Right cardiac atrium (tissue), 5 donors: ENCODE data around the gene LAMB3. TPM values are rescaled to one million over a fixed set of nuclear protein-coding genes. Genes with fewer than 3 reads are reported as not detected.

Source experiments
- ATAC-seq, 2 donors: fragments of 200-7000 bp; cut with Tn5 transposase; one replicate each; pipeline versions ENCODE4 v1.8.0 to v1.9.1; 2020; ENCODE audit warnings: moderate library complexity in 2 of 2, mild to moderate bottlenecking in 1 of 2
- DNase-seq, 3 donors: peaks; one replicate each; pipeline ENCODE4 v3.0.0-alpha.2; 2020
- H3K27ac ChIP-seq: one replicate; pipeline ENCODE4 v1.5.1; 2013; ENCODE audit warnings: mild to moderate bottlenecking, low read length, control low read depth, moderate library complexity
- H3K27me3 ChIP-seq: one replicate; pipeline ENCODE4 v1.6.1; 2013; ENCODE audit not compliant: control insufficient read depth, insufficient read depth
- H3K4me1 ChIP-seq: one replicate; pipeline ENCODE4 v1.6.1; 2013; ENCODE audit warnings: low read length; ENCODE audit not compliant: control insufficient read depth, insufficient read depth
- H3K4me3 ChIP-seq: one replicate; pipeline ENCODE4 v1.5.1; 2013; ENCODE audit warnings: low read length, control low read depth
- H3K9me3 ChIP-seq: one replicate; pipeline ENCODE4 v1.6.1; 2013; ENCODE audit warnings: low read length; ENCODE audit not compliant: control insufficient read depth
- WGBS: extraction: QIAGEN DNeasy Blood & Tissue Kit; methylation state at CpG from one replicate; pipeline ENCODE4 v1.1.7; 2013; 5-methylcytosine and 5-hydroxymethylcytosine counted together
- intact Hi-C, 4 donors: fragments of 100-400 bp; cut with DNase I; formaldehyde crosslinking; loops; one replicate each; pipeline versions ENCODE4 v1.11.0 to v1.14.0; 2022 to 2023
- microRNA-seq, 2 donors: library from miRNA; unstranded; fragments of <30 nt; microRNA quantifications; one replicate each; pipeline ENCODE4 v1.2.0, GENCODE V29; 2020 to 2021
- polyA plus RNA-seq: library from polyadenylated mRNA; stranded (reverse); fragments of 200-250 nt; gene quantifications from one replicate; pipeline ENCODE4 v1.2.3, GENCODE V29; 2013
- total RNA-seq, 4 donors: library from RNA; stranded (reverse); fragmentation: NEBNext Ultra II Directional; extraction: Animal tissue kit (Norgen Biotek cat#: 25700); gene quantifications; one replicate each; pipeline ENCODE4 v1.2.1, GENCODE V29; 2021
- donor health status: healthy with polysubstance abuse.
- donor health status: DM: no; HTN: yes; CAD: no.
- donor health status: DM: no; HTN: no; CAD: no.
- donor health status: DM: no; HTN: yes; CAD: no; lungs with severe emphysema.
- donor health status: DM: yes; HTN: yes; CAD: no.

Gene LAMB3
- total and polyA plus RNA-seq, 5 donors, result 3.0 to 13.7 (median 9.3) TPM

DNA sequence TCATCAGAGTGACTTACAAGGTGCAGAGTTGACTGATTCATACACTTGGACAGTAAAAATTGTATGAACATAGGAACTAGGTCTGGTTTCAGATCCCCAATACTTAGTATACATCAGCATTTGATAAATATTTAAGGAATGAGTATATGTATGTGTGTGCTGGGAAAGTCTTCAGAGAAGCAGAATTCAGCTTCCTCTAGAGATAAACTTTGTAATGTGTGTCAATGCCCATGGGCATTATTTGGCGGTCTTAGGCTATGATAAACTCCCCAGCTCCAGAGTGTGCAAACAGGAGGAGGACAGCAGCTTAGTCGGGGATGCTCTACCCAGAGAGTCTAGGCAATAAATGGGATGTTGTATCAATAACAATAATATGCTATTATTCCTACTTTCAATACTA lies 71.6 kb downstream of the LAMB3 start:
- intact Hi-C loops, result loop anchor here in 1 of 4 donors (10.0 kb wide), 1 partner anchor 244 kb away; the partner anchor contains the start of gene UTP25

DNA sequence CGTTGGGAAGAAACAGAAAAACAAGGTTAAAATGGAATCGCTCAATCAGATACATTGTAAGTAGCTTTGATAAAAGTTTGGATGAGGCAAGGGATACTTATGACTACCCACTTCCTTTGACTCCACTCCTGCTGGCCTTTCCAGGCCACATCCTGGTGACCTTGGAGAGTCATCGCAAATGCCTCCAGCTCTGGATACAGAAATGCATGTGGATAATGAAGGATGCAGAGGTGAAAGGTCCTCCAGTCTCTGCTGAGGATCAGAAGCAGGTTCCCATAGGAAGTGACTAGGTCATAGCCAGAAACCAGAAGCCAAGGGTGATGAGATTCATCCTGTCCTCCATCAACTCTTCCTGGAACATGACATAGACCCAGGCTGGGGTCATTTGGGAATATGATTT lies 74.9 kb downstream of the LAMB3 start:
- Histone ChIP-seq H3K4me1 (no peaks in the 10 kb centered on the region), H3K27me3 (no peaks in the 10 kb centered on the region), H3K9me3 (no peaks in the 10 kb centered on the region), H3K4me3 (no peak overlapping the region), H3K27ac (no peak overlapping the region)
- DNase-seq, result no peak
- ATAC-seq, result no peak
- WGBS, result 75% methylated on average over 3 of the region's 3 CpGs
- intact Hi-C loops, result loop anchor here (2.0 to 5.0 kb wide), 5 partner anchors 50 to 171 kb away; no protein-coding TSS in a partner anchor

More for the DNA sequence above, 71.6 kb downstream of the LAMB3 start:
- no peaks in the 10 kb centered on the region for H3K4me1 ChIP-seq
- ATAC-seq (no peak), DNase-seq (no peak)
- H3K27me3 ChIP-seq, result no peaks in the 10 kb centered on the region
- no peak overlapping the region for H3K4me3 ChIP-seq
- 29% methylated on average over 2 of the region's 2 CpGs for WGBS
- H3K9me3 ChIP-seq, result no peaks in the 10 kb centered on the region
- no peak overlapping the region for H3K27ac ChIP-seq

DNA sequence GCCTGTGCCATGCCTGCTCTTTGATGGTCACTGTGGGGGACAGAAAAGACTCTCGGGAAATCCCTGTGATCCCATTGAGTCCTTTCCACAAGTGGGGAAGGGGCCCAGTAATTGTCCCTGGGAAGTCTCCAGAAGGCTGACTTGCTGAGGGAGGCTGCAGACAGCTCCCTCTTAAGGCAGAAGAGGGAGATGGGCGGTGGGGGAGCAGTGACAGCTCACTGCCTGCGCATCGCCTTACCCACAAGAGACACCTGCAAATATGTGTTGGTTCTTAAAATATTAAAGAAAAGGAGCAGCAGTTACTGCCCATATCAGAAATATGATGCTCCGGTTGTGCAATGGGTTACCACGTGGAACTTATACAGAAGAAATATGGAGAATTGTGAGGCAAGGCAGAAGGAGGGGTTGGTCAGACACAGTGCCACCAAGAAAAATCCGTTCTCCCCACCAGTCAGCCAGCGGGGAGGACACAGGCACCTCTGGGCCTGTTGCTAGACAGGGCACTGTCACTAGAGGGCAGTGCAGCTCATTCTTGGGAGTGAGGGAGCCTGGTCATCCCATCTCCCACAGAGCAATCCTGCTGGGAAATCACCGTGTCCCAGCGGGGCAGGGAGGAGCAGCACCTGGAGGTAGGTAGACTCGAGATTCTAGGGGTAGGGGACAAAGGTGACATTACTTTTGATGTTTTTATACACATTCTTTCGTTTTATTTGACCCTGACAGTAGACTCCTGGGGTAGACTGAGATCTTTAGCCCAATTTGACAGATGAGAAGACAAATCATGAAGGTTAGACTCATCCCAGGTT lies 75.6 kb downstream of the LAMB3 start:
- Histone ChIP-seq H3K27ac (no peak overlapping the region), H3K9me3 (no peaks in the 10 kb centered on the region), H3K4me1 (no peaks in the 10 kb centered on the region), H3K4me3 (no peak overlapping the region), H3K27me3 (no peaks in the 10 kb centered on the region)
- intact Hi-C loops, result loop anchor here (2.0 to 5.0 kb wide), 5 partner anchors 51 to 172 kb away; no protein-coding TSS in a partner anchor
- peak; percentile 80 to 91 (median 89) for DNase-seq
- WGBS, result 23% methylated on average over 12 of the region's 12 CpGs
- peak; percentile 88 to 95 for ATAC-seq

DNA sequence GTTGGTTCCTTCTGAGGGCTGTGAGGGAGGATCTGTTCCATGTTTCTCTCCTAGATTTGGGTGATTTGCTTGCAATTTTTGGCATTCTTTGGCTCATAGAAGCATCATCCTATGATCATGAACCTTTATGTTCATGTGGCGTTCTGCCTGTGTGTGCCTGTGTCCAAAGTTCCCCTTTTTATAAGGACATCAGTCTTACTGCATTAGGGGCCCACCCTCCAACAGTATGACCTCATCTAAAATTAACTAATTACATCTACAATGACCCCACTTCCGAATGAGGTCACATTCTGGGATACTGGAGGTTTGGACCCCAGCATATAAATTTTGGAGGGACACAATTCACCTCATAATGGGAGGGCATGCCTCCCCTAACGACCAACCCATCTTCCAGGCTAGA lies 81.5 kb downstream of the LAMB3 start:
- no peak for ATAC-seq
- Histone ChIP-seq H3K4me3 (no peak overlapping the region), H3K9me3 (no peaks in the 10 kb centered on the region), H3K27ac (no peak overlapping the region), H3K4me1 (peaks cover under 1% of the 10 kb centered on the region), H3K27me3 (no peaks in the 10 kb centered on the region)
- intact Hi-C loops, result no loop called here
- no peak for DNase-seq
- 82% methylated on average over 3 of the region's 3 CpGs for WGBS

GRCh38 chr1:209569455-209570207 lies 82.6 kb downstream of the LAMB3 start:
- Histone ChIP-seq H3K4me3 (peak overlapping the region; percentile 43), H3K4me1 (peaks cover 2% of the 10 kb centered on the region), H3K27ac (no peak overlapping the region), H3K27me3 (no peaks in the 10 kb centered on the region), H3K9me3 (no peaks in the 10 kb centered on the region)
- DNase-seq, result peak; percentile 79 to 92 (median 79)
- ATAC-seq, result peak; percentile 39
- 11% methylated on average over 9 of the region's 9 CpGs for WGBS
- intact Hi-C loops, result loop anchor here in 3 of 4 donors (10.0 kb wide), 1 partner anchor 365 kb away; no protein-coding TSS in a partner anchor

GRCh38 chr1:209567698-209568175 lies 84.5 kb downstream of the LAMB3 start:
- WGBS, result 48% methylated on average over 1 of the region's 1 CpG
- DNase-seq, result no peak
- intact Hi-C loops, result loop anchor here in 3 of 4 donors (10.0 kb wide), 1 partner anchor 363 kb away; no protein-coding TSS in a partner anchor

GRCh38 chr1:209565759-209566678 lies 86.2 kb downstream of the LAMB3 start:
- ATAC-seq, result peak; percentile 83 to 88
- Histone ChIP-seq H3K4me1 (peaks cover 2% of the 10 kb centered on the region), H3K4me3 (no peak overlapping the region), H3K9me3 (no peaks in the 10 kb centered on the region), H3K27ac (no peak overlapping the region), H3K27me3 (no peaks in the 10 kb centered on the region)
- 36% methylated on average over 15 of the region's 15 CpGs for WGBS
- DNase-seq, result peak; percentile 72 to 86 (median 75)
- intact Hi-C loops, result loop anchor here in 3 of 4 donors (10.0 kb wide), 1 partner anchor 361 kb away; no protein-coding TSS in a partner anchor

More at GRCh38 chr1:209567698-209568175, 84.5 kb downstream of the LAMB3 start:
- ATAC-seq, result no peak
- Histone ChIP-seq H3K4me3 (no peak overlapping the region), H3K9me3 (no peaks in the 10 kb centered on the region), H3K4me1 (peaks cover 2% of the 10 kb centered on the region), H3K27me3 (no peaks in the 10 kb centered on the region), H3K27ac (no peak overlapping the region)

Small RNA genes lying within 50 kb of the gene (microRNA-seq; reads per million reads assigned to microRNA genes)
- 0 reads per million in 2 donors for gene MIR4260

Other genes starting within 250 kb of the LAMB3 start
- under 1 TPM in 1 of 4 donors, not detected in 3; 0.20 TPM for gene CAMK1G, start 68.7 kb downstream of the LAMB3 start, total RNA-seq
- 0.07 TPM for gene CAMK1G, start 68.7 kb downstream of the LAMB3 start, polyA plus RNA-seq
- gene G0S2, start 23.0 kb upstream of the LAMB3 start, total RNA-seq, result 100 to 1,000 TPM in 3 of 4 donors, 10 to 100 TPM in 1; 77.4 to 414 (median 243) TPM
- 398 TPM for gene G0S2, start 23.0 kb upstream of the LAMB3 start, polyA plus RNA-seq
- 1 to 10 TPM; 1.0 to 4.3 (median 2.7) TPM for gene HSD11B1, start 52.4 kb upstream of the LAMB3 start, total RNA-seq
- gene HSD11B1, start 52.4 kb upstream of the LAMB3 start, polyA plus RNA-seq, result 1.5 TPM
- gene TRAF3IP3, start 103.6 kb upstream of the LAMB3 start, total RNA-seq, result 1 to 10 TPM in 3 of 4 donors, under 1 TPM in 1; 0.91 to 2.7 (median 1.4) TPM
- gene TRAF3IP3, start 103.6 kb upstream of the LAMB3 start, polyA plus RNA-seq, result 0.63 TPM
- 1 to 10 TPM; 1.9 to 3.3 (median 2.8) TPM for gene C1orf74, start 132.1 kb upstream of the LAMB3 start, total RNA-seq
- gene C1orf74, start 132.1 kb upstream of the LAMB3 start, polyA plus RNA-seq, result 1.4 TPM
- 10 to 100 TPM; 27.7 to 45.4 (median 36.4) TPM for gene IRF6, start 153.7 kb upstream of the LAMB3 start, total RNA-seq
- 22.6 TPM for gene IRF6, start 153.7 kb upstream of the LAMB3 start, polyA plus RNA-seq
- 1 to 10 TPM; 2.3 to 3.1 (median 3.0) TPM for gene UTP25, start 175.5 kb upstream of the LAMB3 start, total RNA-seq
- gene UTP25, start 175.5 kb upstream of the LAMB3 start, polyA plus RNA-seq, result 1.2 TPM